Mesothelial cell of epicardium (in vitro differentiated cells): Measurements from ENCODE around the gene AIM2. TPM values are rescaled to one million over a fixed set of nuclear protein-coding genes. Genes with fewer than 3 reads are reported as not detected.
"Not testable (repeated sequence)": the region's sequence is repeated elsewhere in the genome, so short reads cannot be mapped to it uniquely, and the experiment has no call there.

Experiments
- DNase-seq, 2 experiments: peaks; one replicate each; pipeline ENCODE4 v3.0.0; 2021; ENCODE audit warnings: low spot score in 2 of 2; ENCODE audit not compliant: unreplicated experiment in 2 of 2
- H3K27ac Mint-ChIP-seq: 2 replicates; pipeline ENCODE4 v1.8.0; 2021; ENCODE audit warnings: mixed read lengths
- H3K27me3 Mint-ChIP-seq: 2 replicates; pipeline ENCODE4 v1.8.0; 2021; ENCODE audit warnings: low read depth, mixed read lengths
- H3K36me3 Mint-ChIP-seq: 2 replicates; pipeline ENCODE4 v1.8.0; 2021; ENCODE audit warnings: mixed read lengths
- H3K4me1 Mint-ChIP-seq: 2 replicates; pipeline ENCODE4 v1.8.0; 2021; ENCODE audit warnings: mixed read lengths
- H3K4me3 Mint-ChIP-seq: 2 replicates; pipeline ENCODE4 v1.8.0; 2021; ENCODE audit warnings: mild to moderate bottlenecking, moderate library complexity, mixed read lengths
- H3K9me3 Mint-ChIP-seq: 2 replicates; pipeline ENCODE4 v1.8.0; 2021; ENCODE audit warnings: mixed read lengths
- CTCF ChIP-seq: fragments of 200-600 bp; sonication (generic); IDR thresholded peaks from one replicate; pipeline ENCODE4 v1.5.0; 2021; ENCODE audit warnings: antibody characterized with exemption; ENCODE audit not compliant: unreplicated experiment
- total RNA-seq: library from RNA; stranded (reverse); gene quantifications from 3 replicates; pipeline ENCODE4 v1.2.1, GENCODE V29; 2021

AIM2 gene
- total RNA-seq, 1 donor from 2014 or later = 0.96 TPM

GRCh38 chr1:159030311-159030710 is 46.3 kb downstream of the AIM2 start:
- peaks cover 21% of the 10 kb centered on the region for H3K9me3 Mint-ChIP-seq
- TF ChIP-seq CTCF = no peak
- H3K27me3 Mint-ChIP-seq = no peaks in the 10 kb centered on the region
- DNase-seq = no peak
- H3K27ac Mint-ChIP-seq = no peak overlapping the region
- H3K4me1 Mint-ChIP-seq = no peaks in the 10 kb centered on the region
- H3K4me3 Mint-ChIP-seq = no peak overlapping the region
- H3K36me3 Mint-ChIP-seq = peaks cover 76% of the 10 kb centered on the region

- not testable (repeated sequence) for H3K4me3 Mint-ChIP-seq, H3K4me1 Mint-ChIP-seq, H3K27ac Mint-ChIP-seq, H3K27me3 Mint-ChIP-seq, DNase-seq
- Mint-ChIP-seq H3K9me3 (peaks cover 21% of the 10 kb centered on the region), H3K36me3 (peaks cover 72% of the 10 kb centered on the region)
Observed at GRCh38 chr1:159026841-159027240, 49.7 kb downstream of the AIM2 start.

- H3K4me1 Mint-ChIP-seq = no peaks in the 10 kb centered on the region
- peaks cover 16% of the 10 kb centered on the region for H3K9me3 Mint-ChIP-seq
- no peak overlapping the region for H3K27ac Mint-ChIP-seq
- no peak overlapping the region for H3K4me3 Mint-ChIP-seq
- H3K36me3 Mint-ChIP-seq = peaks cover 72% of the 10 kb centered on the region
- H3K27me3 Mint-ChIP-seq = no peaks in the 10 kb centered on the region
- DNase-seq = no peak
- TF ChIP-seq CTCF = no peak
Observed at GRCh38 chr1:159025043-159025442, 51.5 kb downstream of the AIM2 start.

GRCh38 chr1:159023723-159024122 is 52.8 kb downstream of the AIM2 start:
- H3K4me1 Mint-ChIP-seq = no peaks in the 10 kb centered on the region
- H3K27me3 Mint-ChIP-seq = no peaks in the 10 kb centered on the region
- no peak overlapping the region for H3K4me3 Mint-ChIP-seq
- H3K36me3 Mint-ChIP-seq = peaks cover 63% of the 10 kb centered on the region
- DNase-seq = no peak
- H3K9me3 Mint-ChIP-seq = peaks cover 7% of the 10 kb centered on the region
- H3K27ac Mint-ChIP-seq = no peak overlapping the region
- TF ChIP-seq CTCF = no peak

GRCh38 chr1:159015440-159015909 is 61.1 kb downstream of the AIM2 start:
- TF ChIP-seq CTCF = no peak
- Mint-ChIP-seq H3K9me3 (no peaks in the 10 kb centered on the region), H3K27ac (no peak overlapping the region), H3K4me1 (peaks cover 17% of the 10 kb centered on the region), H3K36me3 (peaks cover 48% of the 10 kb centered on the region), H3K27me3 (no peaks in the 10 kb centered on the region), H3K4me3 (no peak overlapping the region)
- no peak for DNase-seq

GRCh38 chr1:159014851-159015250 is 61.7 kb downstream of the AIM2 start:
- no peak for DNase-seq
- H3K27me3 Mint-ChIP-seq = no peaks in the 10 kb centered on the region
- TF ChIP-seq CTCF = no peak

More at GRCh38 chr1:159014851-159015250, 61.7 kb downstream of the AIM2 start:
- Mint-ChIP-seq H3K36me3 (peaks cover 43% of the 10 kb centered on the region), H3K4me3 (no peak overlapping the region), H3K4me1 (peaks cover 23% of the 10 kb centered on the region), H3K9me3 (no peaks in the 10 kb centered on the region), H3K27ac (no peak overlapping the region)
